ENCODE results near the gene DAND5.

The DAND5 gene

GRCh38 chr19:13022859-13023636, 53.7 kb downstream of the DAND5 start:
- DNase-seq (ENCODE audit: low spot score): peak; percentile 90

GRCh38 chr19:13023656-13024055, 54.3 kb downstream of the DAND5 start:
- no peak for DNase-seq (ENCODE audit: low spot score)

Measured in AG08395 (cell line).